Stimulated activated CD4-positive, alpha-beta T cell treated with anti-CD3 and anti-CD28 coated beads, Interleukin-2, amount 100 ng/mL, for 48 hours (primary cell): Measurements from ENCODE around the gene HMGB4.

ENCODE experiments used
- DNase-seq, 2 donors: peaks; one replicate each; pipeline ENCODE4 v3.0.0-alpha.2; 2020

Gene HMGB4, protein sequence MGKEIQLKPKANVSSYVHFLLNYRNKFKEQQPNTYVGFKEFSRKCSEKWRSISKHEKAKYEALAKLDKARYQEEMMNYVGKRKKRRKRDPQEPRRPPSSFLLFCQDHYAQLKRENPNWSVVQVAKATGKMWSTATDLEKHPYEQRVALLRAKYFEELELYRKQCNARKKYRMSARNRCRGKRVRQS

DNA sequence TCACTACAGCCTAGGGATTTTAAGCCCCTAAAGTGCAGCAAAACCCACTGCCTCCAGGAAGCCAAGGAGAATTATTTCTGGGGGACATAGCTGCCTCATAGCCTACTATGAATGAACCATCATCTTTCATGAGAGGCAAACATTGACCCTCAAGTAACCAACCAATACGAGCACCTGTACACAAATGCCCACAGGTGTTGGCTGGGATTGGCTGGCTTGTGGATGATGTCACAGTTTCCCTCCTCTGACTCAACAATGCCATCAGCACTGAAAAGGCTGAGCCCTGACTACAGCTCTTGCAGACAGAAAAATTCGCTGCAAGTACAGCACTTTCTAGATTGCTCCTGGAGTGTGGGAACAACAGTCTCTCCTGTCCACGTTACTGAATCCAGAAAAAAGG is at the start of gene HMGB4:
TSS of gene HMGB4 (plus strand) at position 301 of the 400 bp plus-strand sequence. CDS start 113 bp downstream, outside the sequence.
- DNase-seq: no peak

DNA sequence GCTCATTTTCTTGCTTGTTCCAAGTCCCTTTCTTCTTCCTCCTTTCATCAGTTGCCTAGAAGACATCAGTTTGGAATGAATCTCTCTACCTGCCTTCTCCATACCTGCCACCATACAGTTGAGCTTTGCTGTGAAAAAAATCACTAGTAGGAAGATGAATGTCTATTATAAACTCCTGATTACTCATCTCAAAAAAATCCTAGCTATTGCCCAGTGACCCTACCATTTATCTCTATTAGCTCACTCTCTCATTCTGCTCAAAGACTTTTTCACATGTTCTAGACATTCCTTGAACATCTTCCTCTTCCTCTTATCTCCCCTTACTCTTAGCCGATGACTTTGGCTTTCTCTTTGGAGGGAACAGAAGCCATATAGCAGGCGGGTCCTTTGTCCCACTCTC is 49.7 kb upstream of the HMGB4 start:
- no peak for DNase-seq

DNA sequence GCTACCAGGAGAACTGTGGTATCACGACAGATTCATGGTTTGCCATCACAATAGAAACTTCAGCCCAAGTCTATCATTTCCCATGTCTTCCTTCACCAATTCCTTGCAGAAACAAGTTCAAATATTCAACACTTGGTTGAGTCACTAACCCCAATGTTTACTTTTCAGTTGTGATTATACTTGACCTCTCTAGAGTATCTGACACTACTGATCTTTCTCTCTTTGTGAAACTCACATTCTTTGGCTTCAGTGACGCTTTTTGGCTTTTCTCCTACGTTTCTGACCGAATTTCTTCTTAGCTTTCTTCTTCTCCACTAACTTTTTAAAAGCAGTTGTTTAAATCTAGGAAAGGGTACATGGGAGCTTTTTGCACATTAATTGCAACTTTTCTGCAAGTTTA is 48.8 kb upstream of the HMGB4 start:
- no peak for DNase-seq

DNA sequence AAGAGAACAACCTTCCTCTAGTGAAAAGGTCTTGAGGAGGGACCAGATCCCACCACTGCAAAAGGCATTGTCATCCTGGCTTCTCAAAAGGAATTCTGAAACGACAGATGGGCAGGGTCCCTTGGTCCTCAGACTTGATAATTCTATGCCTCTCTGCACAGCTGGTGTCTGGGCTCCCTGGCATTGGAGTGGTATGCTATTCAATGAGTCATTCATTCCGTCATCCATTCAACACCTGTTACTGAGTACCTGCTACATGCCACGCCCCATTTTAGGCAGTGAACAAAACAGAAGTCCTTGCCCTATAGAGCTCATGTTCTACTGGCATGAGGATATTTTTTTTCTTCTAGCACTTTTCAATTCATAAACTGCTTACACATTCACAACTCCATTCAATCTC is 45.8 kb upstream of the HMGB4 start:
- no peak for DNase-seq

DNA sequence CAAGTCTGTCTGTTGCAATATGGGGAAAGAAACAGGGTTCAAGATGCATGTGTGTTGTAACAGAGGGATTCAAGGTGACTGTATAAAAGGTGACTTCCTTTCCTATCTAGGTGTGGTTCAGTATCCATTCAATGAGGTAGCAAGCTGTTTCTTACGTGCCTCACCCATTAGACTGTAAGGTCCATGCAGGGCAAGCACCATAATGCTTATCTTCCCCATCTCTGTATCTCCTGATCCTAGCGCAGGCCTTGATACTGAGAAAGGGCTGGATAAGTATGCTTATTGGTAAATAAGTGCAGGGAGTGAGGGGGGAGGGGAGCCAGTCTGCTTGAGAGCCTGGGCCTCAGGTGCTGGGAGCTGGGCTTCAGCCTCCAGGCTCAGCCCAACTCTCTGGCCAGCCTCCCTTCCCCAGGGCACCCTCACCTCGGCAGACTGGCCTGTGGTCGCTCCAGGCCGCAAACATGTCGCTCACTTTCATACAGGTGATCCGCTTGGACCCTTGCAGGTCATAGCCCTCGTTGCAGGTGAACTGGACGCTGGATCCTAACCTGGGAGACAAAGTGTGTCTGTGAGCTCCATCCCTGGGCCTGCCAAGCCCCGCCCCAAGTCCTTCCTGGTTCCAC is 44.5 kb upstream of the HMGB4 start:
- DNase-seq: no peak

DNA sequence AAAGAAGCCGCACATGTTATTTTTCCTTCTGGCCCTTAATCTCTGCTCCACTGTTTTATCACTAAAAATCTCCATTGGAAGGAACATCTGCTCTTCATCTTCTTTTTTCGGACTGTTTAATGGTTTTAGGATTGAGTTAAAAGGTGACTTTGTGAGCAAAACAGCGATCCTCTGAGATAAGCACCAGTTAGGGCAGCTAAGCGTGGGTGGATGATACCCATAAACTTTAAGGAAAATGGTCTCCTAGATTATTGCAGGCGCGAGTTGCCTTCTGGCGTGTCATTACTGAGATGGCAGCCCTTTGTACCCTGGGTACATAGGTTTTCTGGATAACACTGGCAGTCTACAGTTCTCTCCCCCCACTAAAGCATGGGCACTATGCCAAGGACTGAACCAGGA is 44.0 kb upstream of the HMGB4 start:
- DNase-seq: no peak

DNA sequence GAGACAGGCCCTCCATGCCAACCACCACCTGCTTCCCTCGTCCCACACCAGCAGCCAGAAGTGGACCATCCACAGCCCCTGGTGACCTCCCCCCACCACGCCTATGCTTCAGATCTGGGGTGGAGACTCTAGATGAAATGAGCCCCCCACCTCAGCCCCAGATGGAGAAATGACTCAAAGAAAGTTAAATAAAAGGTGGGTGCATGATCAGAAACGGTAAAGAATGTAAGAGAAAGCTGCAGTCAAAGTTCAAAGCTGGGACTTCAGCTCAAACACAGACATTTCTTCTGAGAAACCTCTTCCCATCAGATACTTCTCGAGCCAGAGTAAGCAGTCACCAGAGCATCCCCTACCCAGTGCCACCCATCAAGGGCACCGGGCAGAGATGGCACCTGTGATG is 43.1 kb upstream of the HMGB4 start:
- no peak for DNase-seq

DNA sequence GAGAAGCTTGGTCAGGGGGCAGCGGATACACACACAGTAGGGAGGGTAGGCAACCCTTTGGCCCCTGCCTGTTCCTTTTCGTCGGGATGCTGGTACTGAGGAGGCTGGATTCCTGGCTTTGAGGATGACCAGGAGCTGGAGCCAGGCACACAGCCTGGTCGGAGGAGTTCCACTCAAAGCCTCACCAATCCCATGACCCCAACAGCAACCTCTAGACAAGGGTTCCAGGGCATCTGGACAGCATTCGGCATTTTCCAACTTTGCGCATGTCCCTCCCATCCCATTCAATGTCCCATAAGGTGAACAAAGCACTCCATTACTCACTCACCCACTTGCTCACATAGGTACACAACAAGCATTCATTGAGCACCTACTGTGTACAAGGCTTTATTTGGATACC is 42.6 kb upstream of the HMGB4 start:
- DNase-seq: no peak

DNA sequence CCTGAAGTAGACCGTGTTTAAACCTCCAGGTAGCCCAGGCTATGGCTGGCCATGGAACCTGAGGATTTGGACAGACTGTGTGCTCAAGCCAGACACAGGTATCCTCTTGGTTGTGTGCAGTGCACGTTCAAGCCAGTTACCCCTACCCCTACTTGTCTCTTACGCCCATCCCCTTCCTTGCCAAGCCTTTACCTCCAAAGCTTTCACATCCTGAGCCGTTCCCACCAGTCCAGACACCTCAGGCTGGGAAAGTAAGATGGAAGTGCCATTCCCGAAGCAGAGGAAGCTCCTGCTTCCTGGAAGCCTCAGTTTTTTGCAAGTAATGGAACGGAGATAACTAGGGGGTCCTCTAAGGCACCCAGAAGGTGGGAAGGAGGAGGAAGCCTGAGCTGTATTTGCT is 41.5 kb upstream of the HMGB4 start:
- DNase-seq: no peak

DNA sequence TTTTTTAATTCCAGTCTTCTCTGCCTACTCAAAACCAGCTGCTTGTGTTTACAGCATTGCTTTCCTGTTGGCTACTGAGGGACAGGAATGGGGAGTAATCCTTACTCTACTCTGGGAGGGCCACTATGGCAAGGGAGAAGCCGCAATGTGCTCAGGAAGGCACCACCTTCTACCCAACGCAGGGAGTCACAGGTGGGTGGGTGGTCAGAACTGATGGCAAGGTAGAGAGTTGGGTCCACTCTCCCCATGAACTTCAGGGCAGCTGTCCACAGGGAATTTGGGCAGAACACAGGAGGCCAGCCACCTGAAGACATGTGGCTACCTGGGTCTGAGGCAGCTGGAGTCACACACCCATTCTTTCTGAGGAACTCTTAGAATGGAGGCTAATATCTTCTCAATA is 40.5 kb upstream of the HMGB4 start:
- DNase-seq: no peak

DNA sequence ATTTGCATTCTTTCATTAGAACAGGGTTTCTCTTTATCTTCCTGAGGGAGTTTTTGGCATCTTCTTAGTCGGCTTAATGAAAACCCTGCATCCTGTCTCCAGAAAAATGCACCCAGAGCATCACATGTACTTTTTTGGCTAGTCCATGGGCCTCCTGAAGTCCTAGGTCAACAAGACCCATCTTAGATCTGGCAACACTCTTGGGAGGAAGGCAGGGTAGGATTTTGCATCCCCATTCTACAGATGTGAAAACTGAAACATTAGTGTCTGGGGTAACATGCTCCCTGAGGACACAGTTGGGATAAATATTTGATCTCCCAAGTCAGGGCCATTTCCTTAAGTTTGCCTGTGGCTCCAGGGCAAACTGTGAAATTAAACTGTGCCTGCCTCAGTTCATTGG is 40.0 kb upstream of the HMGB4 start:
- DNase-seq: no peak

DNA sequence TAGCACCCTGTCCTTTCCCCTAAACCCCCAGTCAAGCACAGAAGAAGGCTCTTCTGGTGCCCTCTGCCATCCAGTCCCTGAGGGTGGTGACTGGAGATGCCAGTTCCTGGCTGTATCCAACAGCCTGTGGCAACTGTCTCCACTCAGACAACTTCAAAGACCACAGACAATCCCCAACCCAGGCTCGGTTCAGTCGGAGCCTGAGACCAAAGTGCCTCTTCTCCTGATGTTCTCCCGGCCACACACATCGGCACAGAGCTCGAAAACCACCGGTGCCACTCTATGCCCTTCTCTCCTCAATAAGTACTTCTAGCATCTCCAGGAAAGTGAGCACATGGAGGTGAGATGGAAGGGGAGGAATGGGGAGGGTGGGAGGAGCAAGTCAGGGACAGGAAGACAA is 39.6 kb upstream of the HMGB4 start:
- no peak for DNase-seq

DNA sequence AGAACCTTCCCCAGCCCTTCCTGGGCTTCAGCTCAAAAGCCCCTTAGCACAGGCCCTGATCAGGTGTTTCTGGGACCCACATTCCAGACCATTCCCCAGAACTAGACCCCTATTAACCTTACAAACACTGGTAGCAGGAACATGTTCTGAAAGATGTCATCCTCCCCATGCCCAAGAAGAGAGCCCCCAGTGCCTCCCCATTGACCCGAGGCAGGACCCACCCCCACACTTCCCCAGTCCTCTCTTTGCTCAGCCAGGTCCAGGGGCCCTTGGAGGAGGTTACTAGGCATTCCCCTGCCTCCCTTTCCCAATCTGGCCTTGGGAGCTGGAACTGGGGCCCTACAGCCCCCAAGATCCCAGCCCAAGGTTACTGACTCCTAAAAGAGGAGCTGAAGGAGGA is 38.9 kb upstream of the HMGB4 start:
- DNase-seq: no peak

DNA sequence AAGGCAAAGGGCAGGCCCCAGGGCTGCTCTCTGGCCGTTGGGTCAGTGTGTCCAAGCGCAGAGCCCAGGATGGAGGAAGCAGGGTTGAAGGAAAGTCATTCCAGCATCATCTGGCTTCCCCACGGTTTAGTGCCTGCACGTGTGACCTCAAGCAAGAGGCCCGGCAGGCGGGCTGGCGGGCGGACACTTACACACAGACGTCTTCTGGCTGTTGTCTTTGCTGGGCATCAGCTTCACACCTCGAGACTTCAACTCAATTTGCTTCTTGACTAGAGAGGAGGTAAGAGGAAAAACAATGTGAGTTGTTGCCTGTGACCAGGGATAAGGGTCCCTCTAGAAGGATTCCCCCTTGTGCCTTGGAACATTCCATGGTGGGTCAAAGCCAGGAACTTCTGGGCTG is 38.4 kb upstream of the HMGB4 start:
- no peak for DNase-seq

DNA sequence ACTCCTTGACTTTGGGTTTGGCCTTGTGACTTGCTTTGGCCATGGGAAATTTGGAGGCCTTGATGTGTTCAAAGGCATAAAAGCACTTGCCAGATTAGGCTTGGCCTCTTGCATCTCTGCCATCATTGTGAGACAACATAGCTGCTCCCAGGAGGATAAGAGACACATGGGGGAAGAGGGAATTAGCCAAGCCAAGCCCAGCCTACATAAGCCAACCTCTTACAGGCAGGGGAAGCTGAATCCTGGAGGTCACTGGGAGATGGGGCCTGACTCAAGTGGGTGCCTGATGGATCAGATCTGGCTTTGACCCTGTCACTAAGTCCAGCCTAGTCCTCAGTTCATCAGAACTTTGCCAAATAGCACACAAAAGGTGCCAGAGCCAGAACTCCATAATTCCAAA is 37.6 kb upstream of the HMGB4 start:
- DNase-seq: no peak

DNA sequence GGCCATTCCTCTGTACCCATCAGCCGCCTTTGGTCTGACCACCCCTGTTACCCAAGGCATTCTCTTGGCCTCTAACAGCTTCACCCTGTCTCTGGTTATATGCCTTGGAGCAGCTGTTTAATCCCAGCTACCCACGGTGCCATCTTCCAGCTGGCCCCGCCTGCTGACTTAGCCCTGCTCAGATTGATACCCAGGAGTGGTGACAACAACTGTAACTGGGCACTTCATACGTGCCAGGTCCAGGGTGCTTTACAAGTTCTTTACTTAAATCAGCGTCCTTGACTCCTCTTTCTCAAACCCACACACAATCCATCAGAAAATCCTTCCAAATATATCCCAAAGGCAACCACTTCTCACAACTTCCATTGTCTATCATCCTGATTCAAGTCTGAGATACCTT is 37.2 kb upstream of the HMGB4 start:
- DNase-seq: no peak

DNA sequence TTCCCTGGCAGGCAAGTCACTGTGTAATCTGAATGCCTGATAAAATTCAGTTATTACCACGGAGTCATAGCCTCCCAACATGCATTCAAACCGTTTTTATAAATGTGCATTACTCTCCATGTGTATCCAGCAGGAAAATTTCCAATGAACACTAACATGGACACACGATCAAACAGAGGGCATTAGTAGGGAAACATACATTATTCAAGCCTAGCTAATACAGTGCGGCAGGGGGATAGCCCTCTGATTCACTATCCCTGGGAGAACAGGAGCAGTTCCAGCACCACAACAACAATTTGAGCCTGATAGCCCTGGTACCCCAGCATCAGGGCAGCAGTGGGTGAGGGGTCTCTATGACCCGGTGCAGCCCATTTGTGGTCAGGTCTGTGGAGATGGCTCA is 35.8 kb upstream of the HMGB4 start:
- no peak for DNase-seq

DNA sequence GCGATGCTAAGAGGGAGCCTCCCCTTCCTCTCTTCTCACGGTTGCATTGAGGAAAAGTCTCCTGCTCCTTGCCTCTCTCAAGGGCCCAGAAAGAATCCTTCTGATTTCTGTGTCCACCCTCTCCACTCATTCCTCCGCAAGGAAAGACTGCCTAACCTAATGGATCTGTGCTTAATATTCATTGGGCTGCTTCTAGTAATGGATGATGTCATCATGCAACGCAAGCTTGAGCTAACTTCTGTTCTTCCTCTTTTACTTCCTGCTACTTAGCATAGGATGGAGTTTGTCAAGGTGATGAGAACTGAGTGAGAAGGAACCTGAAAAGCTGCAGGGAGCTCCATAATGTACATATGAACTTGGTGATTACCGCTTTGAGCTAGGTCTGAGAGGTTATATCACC is 35.2 kb upstream of the HMGB4 start:
- DNase-seq: no peak

DNA sequence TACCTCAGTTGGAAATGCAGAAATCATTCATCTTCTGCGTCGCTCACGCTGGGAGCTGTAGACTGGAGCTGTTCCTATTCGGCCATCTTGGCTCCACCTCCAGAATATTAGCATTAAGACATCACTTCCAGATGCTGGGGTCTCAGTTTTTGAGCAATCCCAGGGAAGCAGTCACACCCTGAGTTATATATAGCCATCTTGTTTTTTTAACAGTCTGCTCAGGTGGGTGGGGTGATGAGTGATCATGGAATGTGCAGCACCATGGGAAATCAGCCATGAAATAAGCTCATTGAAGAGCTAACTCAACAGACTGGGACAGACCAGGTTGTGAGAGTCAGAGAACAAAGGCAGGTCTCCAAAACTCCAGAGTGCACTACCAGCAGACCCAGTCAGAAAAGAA is 27.0 kb upstream of the HMGB4 start:
- DNase-seq: no peak

DNA sequence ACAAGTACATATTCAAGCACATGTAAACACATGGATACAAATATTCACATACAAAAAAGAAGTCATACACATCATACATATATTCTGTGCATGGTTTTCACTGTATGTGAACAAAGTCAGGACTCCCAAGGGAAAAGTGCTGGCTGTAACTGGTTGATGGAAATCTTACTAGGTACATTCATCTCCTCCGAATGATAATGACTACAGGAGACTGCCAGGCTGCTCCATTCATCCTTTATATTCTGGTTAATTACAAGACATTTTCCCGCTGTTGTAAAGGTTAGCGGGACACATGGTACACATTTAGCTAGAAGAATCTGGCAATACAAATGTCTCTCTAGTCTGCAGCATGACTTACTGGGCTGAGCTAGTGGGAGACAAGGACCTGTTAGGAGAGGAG is 26.2 kb upstream of the HMGB4 start:
- DNase-seq: no peak

DNA sequence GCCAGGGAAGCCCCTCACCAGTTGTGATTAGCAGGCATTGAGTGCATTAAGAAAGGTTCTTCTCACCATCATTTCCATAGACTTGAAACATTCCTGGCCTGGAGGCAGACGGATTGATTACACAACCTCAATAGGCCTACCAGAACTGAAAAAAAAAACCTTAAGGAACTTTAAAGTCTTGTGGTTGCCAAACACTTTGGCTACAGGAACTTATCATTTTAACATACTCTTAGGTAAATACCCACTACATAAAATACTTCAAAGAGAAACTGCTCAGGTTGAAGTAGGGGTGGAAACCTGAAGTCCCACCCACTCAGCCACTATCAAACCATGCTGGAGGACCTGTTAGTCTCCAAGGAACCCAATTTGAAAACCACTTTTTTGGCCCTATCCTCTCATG is 22.4 kb upstream of the HMGB4 start:
- no peak for DNase-seq

DNA sequence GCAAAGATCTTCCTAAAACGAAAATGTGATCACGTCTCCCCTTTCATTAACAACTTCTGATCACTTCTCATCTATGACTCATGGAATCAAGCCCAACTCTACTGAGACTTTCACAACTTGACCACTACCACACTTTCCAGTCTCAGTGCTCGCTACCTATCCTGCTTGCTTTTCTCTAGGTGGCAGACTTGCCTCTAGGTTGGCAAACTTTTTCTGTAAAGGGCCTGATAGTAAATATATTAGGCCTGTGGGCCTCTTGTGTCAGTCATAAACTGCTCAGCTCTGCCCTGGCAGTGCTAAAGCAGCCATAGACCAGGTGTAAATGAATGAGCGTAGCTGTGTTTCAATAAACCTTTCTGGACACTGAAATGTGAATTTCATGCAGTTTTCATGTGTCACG is 21.5 kb upstream of the HMGB4 start:
- no peak for DNase-seq

DNA sequence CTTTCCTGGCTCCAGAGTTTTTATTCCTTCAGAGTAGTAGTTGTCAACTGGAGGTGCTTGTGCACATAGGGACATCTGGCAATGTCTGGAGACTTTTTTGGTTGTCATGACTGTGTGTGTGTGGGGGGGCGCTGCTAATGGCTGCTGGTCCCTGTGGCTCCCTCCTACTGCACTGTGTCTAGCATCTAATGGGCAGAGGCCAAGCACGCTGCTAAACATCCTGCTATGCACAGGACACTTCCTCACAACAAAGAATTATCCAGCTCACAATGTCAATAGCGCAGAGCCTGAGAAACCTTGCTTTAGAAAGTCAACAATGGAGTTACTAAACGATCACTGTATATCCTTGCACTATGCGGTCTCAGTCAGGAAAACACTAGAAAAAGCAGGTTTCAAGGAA is 19.7 kb upstream of the HMGB4 start:
- no peak for DNase-seq

DNA sequence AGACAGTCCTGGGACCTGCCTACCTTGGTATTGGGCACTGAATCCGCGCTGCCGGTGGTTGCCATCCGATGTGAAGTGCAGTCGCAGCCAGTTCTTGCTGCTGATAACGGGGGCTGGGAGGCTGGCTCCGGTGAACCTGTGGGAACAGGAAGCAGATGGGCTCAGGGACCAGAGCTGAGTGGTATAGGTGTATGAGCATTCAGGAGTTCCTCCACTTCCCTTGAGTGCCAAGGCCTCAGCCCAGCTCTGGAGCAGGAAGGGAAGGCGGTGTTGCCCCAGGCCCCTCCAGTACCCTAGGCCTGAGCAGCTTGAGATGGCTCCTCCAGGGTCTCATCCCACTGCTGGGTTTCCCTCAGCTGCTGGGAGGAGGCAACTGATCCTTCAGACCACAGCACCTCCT is 17.0 kb upstream of the HMGB4 start:
- no peak for DNase-seq

DNA sequence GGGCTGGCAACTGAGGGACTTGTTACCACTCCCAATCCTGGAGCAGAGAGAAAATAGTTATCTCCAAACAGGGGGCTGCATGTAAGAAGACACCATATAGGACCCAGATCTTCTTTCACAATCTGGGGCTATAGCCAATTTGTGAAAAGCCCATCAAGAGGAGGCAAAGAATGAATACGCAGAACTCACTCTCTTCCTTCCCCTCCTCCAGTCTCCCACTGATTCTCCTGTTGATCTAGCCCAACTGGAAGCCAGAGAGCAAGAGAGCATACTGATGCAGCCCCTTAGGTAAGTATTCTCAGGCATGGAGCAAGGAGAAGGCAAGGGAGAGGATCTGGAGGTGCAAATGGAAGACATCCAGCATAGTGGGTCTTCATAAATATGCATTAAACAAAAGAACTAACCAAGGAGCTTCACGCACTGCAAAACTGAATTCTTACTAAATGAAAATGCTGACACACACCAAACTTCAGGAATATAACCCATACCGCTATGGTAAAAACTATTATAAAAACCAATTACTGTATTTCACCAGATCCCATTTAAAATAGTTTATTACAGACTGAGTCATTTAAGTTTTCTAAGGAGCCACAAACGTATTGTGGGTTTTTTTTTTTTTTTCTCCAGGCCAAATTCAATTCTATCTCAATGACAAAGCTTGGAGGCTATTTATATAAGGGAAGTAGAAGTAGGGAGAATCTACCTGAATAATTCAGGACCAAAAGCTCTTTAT is 15.5 kb upstream of the HMGB4 start:
- no peak for DNase-seq
